Panc1 (cell line): ENCODE data around the gene TESK1.
"Not testable (repeated sequence)": the region's sequence is repeated elsewhere in the genome, so short reads cannot be mapped to it uniquely, and the experiment has no call there.

Source experiments
- CTCF ChIP-seq: fragments of 450-650 bp; IDR thresholded peaks from 2 replicates; pipeline ENCODE4 v1.5.1; 2017; ENCODE audit warnings: mild to moderate bottlenecking
- REST ChIP-seq, 2 experiments: IDR thresholded peaks; 2 replicates each; pipeline ENCODE4 v1.6.1; 2011 to 2012; ENCODE audit warnings: low read depth in 2 of 2, control low read depth in 1 of 2, low read length in 1 of 2, mild to moderate bottlenecking in 1 of 2, moderate library complexity in 1 of 2; ENCODE audit not compliant: insufficient read depth in 1 of 2
- SIN3A ChIP-seq: IDR thresholded peaks from 2 replicates; pipeline ENCODE4 v1.6.1; 2012; ENCODE audit warnings: low read depth, mild to moderate bottlenecking, low read length, moderate library complexity, borderline replicate concordance; ENCODE audit not compliant: insufficient read depth

- TF ChIP-seq CTCF; REST (IDR thresholded peaks at IDR 0.05; ENCODE audit: insufficient read depth in 1 of 2, low read depth in 2 of 2, low read length in 1 of 2); SIN3A: not testable (repeated sequence)
Measured at GRCh38 chr9:35579659-35580227, 25.3 kb upstream of the TESK1 start.
